ENCODE results near the gene SNAPIN. TPM values are rescaled to one million over a fixed set of nuclear protein-coding genes. Genes with fewer than 3 reads are reported as not detected.

The SNAPIN gene
- total RNA-seq, 1 experiment from 2014 or later = 29.0 TPM

DNA sequence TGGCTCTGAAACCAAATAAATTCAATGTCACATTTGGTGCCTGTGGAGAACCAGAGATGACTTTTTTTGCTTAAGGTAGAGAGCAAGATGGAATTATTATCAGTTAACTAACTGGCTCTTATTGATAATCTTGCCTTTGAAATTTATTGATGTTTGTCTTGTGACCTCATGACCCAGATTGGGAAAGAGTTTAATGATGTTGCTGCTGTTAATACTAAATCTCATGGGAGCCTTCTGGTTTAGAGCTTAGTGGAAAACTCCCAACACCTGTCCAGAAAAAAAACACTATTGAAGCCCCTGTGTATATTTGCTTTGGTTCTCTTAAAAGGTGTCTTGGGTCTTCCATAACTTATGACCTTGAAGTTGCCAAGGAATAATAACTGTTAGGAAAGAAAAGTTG, 14.7 kb upstream of the SNAPIN start:
- H3K79me2 ChIP-seq (ENCODE audit: insufficient read depth, low read length) = no peaks in the 10 kb centered on the region
- H2AK5ac ChIP-seq (ENCODE audit: insufficient read length, low read length) = no peak overlapping the region
- H3K23ac ChIP-seq (ENCODE audit: insufficient read length, low read depth, low read length) = no peak overlapping the region
- no peak overlapping the region for H3K18ac ChIP-seq (ENCODE audit: insufficient read length, low read depth, low read length)
- H2BK15ac ChIP-seq (ENCODE audit: low read depth, low read length) = no peak overlapping the region
- Mint-ChIP-seq H3K27ac (no peak overlapping the region), H3K27me3 (ENCODE audit: low read depth) (no peaks in the 10 kb centered on the region), H3K9me3 (no peaks in the 10 kb centered on the region), H3K4me3 (no peak overlapping the region), H3K4me1 (peaks cover 6% of the 10 kb centered on the region in 2 experiments), H3K36me3 (ENCODE audit: insufficient read depth in 1 of 3, low read depth in 3 of 3) (peaks cover 44 to 78% (median 72%) of the 10 kb centered on the region in 3 experiments; a peak in 6 of 7 replicates)
- DNase-seq = no peak
- H3K23me2 ChIP-seq (ENCODE audit: insufficient read length, low read depth, low read length, poor library complexity, severe bottlenecking) = no peaks in the 10 kb centered on the region
- no peak overlapping the region for H3T11ph ChIP-seq (ENCODE audit: low read length)
- H3K79me1 ChIP-seq (ENCODE audit: insufficient read depth, low read depth, low read length, poor library complexity, severe bottlenecking) = peaks cover 4% of the 10 kb centered on the region
- no peak overlapping the region for H2BK120ac ChIP-seq (ENCODE audit: low read depth, low read length, poor library complexity, severe bottlenecking)
- no peak overlapping the region for H4K91ac ChIP-seq (ENCODE audit: insufficient read length, low read depth, low read length)
- H4K8ac ChIP-seq (replicated peaks; ENCODE audit: insufficient read length, low read depth, low read length) = no peak overlapping the region
- no peak overlapping the region for H3K27ac ChIP-seq (ENCODE audit: insufficient read length, low read depth, low read length)
- H3K4ac ChIP-seq (ENCODE audit: low read depth, low read length) = no peak overlapping the region
- H2BK12ac ChIP-seq (ENCODE audit: insufficient read length, low read depth, low read length) = no peak overlapping the region
- H3K9ac ChIP-seq (ENCODE audit: extremely low read depth, insufficient read length, low read length) = no peak overlapping the region
- TF ChIP-seq, protein P1, sequence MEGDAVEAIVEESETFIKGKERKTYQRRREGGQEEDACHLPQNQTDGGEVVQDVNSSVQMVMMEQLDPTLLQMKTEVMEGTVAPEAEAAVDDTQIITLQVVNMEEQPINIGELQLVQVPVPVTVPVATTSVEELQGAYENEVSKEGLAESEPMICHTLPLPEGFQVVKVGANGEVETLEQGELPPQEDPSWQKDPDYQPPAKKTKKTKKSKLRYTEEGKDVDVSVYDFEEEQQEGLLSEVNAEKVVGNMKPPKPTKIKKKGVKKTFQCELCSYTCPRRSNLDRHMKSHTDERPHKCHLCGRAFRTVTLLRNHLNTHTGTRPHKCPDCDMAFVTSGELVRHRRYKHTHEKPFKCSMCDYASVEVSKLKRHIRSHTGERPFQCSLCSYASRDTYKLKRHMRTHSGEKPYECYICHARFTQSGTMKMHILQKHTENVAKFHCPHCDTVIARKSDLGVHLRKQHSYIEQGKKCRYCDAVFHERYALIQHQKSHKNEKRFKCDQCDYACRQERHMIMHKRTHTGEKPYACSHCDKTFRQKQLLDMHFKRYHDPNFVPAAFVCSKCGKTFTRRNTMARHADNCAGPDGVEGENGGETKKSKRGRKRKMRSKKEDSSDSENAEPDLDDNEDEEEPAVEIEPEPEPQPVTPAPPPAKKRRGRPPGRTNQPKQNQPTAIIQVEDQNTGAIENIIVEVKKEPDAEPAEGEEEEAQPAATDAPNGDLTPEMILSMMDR (conservative IDR thresholded peaks at IDR 0.05) = no peak
- no peaks in the 10 kb centered on the region for H4K20me1 ChIP-seq (ENCODE audit: control insufficient read depth, insufficient read depth, insufficient read length)
- no peak overlapping the region for H3K4me2 ChIP-seq (ENCODE audit: insufficient read depth, insufficient read length, low read length)
- no peak overlapping the region for H2AFZ ChIP-seq (ENCODE audit: low read length)
- H3K14ac ChIP-seq (ENCODE audit: insufficient read depth, low read length) = no peak overlapping the region
- H2BK5ac ChIP-seq (ENCODE audit: insufficient read length, low read length) = no peak overlapping the region
- no peaks in the 10 kb centered on the region for H3K4me1 ChIP-seq (ENCODE audit: insufficient read depth, low read length)
- H3K56ac ChIP-seq (ENCODE audit: insufficient read length, low read depth, low read length) = no peak overlapping the region
- no peak overlapping the region for H4K5ac ChIP-seq (ENCODE audit: insufficient read length, low read depth, low read length)
- no peaks in the 10 kb centered on the region for H3K27me3 ChIP-seq (ENCODE audit: insufficient read depth, low read length)
- no peak overlapping the region for H2BK20ac ChIP-seq (ENCODE audit: low read depth, low read length, poor library complexity, severe bottlenecking)
- no peaks in the 10 kb centered on the region for H3K9me3 ChIP-seq (ENCODE audit: control insufficient read depth, low read depth, low read length)

Data from H9 (cell line).